Effector memory CD4-positive, alpha-beta T cell (primary cell): Measurements from ENCODE around the gene MOB2.

ENCODE experiments used
- DNase-seq, 3 donors: peaks; one replicate each; pipeline ENCODE4 v3.0.0-alpha.2; 2020
- H3K27ac ChIP-seq: 2 replicates; pipeline ENCODE4 v1.7.0; 2013; ENCODE audit warnings: mild to moderate bottlenecking, low read length, moderate library complexity; ENCODE audit not compliant: insufficient read depth, poor library complexity, severe bottlenecking
- H3K27me3 ChIP-seq: replicated peaks from 2 replicates; pipeline ENCODE4 v1.7.0; 2013; ENCODE audit warnings: mild to moderate bottlenecking, low read length; ENCODE audit not compliant: insufficient read depth, control insufficient read depth, poor library complexity, severe bottlenecking
- H3K36me3 ChIP-seq: 2 replicates; pipeline ENCODE4 v1.7.0; 2013; ENCODE audit warnings: mild to moderate bottlenecking, low read length, moderate library complexity; ENCODE audit not compliant: control insufficient read depth, insufficient read depth
- H3K4me1 ChIP-seq: 2 replicates; pipeline ENCODE4 v1.7.0; 2013; ENCODE audit warnings: low read length, mild to moderate bottlenecking; ENCODE audit not compliant: control insufficient read depth, insufficient read depth, poor library complexity, severe bottlenecking
- H3K4me3 ChIP-seq: 2 replicates; pipeline ENCODE4 v1.7.0; 2013; ENCODE audit warnings: low read length, low read depth, mild to moderate bottlenecking; ENCODE audit not compliant: insufficient read depth, poor library complexity, severe bottlenecking
- H3K9me3 ChIP-seq: 2 replicates; pipeline ENCODE4 v1.7.0; 2013; ENCODE audit warnings: mild to moderate bottlenecking, low read length, moderate library complexity; ENCODE audit not compliant: control insufficient read depth

Gene MOB2

DNA sequence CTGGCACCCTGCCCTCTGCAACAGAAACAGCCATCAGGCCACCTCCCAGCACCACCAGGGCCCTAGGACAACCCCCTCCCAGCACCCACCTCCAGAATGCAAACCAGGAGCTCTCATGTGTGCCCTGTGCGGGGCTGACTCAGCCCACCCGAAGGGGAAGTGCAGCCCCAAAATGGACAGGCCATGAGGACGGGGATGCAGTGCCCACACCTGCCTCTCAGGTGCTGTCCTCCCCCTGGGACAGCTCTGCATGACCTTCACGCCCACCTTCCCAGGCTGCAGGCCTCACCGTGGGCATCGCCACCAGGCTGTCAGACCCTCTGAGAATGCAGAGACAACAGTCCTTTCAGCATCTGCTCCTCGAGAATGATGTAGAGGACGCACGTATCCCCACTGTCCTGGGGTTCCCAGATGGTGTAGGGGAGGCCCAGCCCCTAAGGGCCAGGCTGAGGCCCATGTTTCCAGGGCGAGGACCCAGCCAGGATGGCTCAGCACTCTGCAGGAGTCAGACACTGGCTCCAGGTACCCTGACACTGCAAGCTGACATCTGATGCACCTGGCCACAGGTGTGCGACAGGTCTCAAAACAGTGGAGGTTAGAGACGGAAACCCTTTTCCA lies 13.5 kb downstream of the MOB2 start:
- Histone ChIP-seq H3K4me1 (no peaks in the 10 kb centered on the region), H3K36me3 (peaks cover 80% of the 10 kb centered on the region), H3K27ac (no peak overlapping the region), H3K27me3 (no peaks in the 10 kb centered on the region), H3K9me3 (no peaks in the 10 kb centered on the region), H3K4me3 (no peak overlapping the region)
- no peak for DNase-seq

DNA sequence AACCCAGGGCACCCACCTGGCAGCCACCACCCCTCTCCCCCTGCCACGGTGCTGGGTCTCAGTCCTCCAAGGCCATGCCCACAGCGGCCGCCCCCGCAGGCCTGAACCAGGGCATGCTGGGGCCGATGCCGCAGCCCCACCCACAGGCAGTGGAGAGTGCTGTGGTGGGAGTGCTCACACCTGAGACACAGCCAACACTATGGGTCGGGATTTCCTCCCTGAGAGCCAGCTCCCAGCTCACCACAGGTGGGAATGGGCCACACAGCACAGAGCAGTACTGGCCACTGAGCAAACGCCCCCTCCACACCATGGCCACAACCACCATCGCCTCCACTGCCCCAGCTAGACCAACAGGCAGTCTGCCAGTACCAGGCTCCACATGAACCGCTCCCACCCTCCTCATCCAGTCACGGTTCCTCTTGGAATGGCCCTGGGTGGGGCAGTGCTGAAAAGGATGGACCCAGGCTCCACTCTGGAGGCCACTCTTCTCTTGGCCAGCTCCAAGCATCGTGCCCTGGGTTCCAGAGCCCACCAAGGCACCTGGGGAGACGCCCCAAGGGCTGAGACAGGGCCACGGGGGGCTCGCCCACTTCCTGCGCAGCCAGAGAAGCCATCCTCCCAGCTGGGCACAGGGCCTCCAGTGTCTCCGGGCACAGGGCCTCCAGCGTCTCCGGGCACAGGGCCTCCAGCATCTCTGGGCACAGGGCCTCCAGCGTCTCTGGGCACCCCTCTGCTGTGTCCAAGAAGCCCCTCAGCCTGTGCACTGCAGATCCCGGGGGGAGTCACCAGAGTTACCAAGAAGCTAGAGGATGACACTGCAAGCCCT lies 14.2 kb downstream of the MOB2 start:
- Histone ChIP-seq H3K36me3 (peaks cover 73% of the 10 kb centered on the region), H3K4me1 (no peaks in the 10 kb centered on the region), H3K27ac (no peak overlapping the region), H3K9me3 (no peaks in the 10 kb centered on the region), H3K4me3 (no peak overlapping the region), H3K27me3 (no peaks in the 10 kb centered on the region)
- no peak for DNase-seq

DNA sequence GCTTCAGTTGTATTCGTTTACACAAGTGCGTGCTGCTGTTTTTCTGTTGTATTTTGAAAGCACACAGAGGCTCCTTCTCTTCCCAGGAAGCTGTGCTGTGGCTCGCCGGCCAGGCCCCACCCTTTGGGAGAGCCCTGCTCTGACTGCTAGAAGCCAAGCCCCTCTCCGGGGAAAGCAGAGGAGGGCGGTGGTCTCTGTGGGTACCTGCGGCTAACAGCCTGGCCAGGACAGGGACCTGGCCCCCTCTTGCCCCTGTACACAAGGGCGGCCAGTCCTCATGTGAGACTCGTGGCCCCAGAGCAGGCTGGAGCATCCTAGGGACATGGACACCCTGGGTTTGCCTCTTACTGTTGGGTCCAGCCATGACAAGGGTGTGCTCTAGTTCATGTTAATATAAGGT lies 14.8 kb downstream of the MOB2 start:
- H3K9me3 ChIP-seq, result no peaks in the 10 kb centered on the region
- no peaks in the 10 kb centered on the region for H3K4me1 ChIP-seq
- no peak overlapping the region for H3K4me3 ChIP-seq
- no peak for DNase-seq
- H3K36me3 ChIP-seq, result peaks cover 66% of the 10 kb centered on the region
- H3K27ac ChIP-seq, result no peak overlapping the region
- no peaks in the 10 kb centered on the region for H3K27me3 ChIP-seq

DNA sequence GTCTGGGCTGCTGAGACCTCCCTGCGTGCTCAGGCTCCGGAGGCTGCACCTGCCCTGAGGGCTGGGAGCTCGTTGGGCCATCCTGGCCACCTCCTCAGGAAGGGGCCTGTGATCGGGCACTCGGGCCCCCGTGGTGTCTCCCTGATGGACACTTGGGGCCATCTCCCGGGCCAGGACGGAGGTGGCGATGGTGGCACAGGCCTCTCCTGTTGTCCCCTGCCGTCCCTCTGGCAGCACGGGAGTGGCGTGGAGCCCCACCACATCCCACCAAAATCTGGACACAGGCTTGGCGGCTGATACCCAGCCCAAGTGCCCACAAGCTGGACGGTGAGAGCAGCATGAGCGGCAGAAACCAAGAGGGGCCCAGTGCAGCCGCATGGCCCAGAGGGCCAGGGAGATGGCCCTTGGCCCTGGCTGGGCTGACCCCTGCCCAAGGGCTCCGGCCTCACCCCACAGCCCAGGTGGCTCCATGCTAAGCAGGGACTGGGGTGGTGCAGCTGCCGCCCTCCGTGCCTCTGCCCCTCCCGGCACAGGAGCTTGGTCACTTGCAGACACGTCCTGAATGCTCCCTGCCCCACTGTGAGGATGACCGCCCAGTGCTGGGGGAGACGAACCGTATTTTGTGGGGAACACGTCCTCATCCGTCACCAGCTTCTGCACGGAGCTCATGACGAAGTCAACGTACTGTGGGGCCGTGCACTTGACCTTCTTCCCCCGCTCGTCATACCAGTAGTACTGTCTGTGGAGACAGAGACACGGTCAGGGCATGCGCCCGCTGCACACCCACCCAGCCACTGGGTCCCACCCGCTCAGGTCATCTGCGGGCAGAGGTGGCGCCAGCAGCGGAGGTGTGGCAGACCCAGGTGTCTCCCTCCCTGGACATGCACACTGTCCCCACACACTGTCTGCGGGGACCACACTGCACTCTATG lies 15.6 kb downstream of the MOB2 start:
- no peak for DNase-seq
- Histone ChIP-seq H3K27me3 (no peaks in the 10 kb centered on the region), H3K4me1 (no peaks in the 10 kb centered on the region), H3K36me3 (peaks cover 61% of the 10 kb centered on the region), H3K9me3 (no peaks in the 10 kb centered on the region), H3K27ac (no peak overlapping the region), H3K4me3 (no peak overlapping the region)

DNA sequence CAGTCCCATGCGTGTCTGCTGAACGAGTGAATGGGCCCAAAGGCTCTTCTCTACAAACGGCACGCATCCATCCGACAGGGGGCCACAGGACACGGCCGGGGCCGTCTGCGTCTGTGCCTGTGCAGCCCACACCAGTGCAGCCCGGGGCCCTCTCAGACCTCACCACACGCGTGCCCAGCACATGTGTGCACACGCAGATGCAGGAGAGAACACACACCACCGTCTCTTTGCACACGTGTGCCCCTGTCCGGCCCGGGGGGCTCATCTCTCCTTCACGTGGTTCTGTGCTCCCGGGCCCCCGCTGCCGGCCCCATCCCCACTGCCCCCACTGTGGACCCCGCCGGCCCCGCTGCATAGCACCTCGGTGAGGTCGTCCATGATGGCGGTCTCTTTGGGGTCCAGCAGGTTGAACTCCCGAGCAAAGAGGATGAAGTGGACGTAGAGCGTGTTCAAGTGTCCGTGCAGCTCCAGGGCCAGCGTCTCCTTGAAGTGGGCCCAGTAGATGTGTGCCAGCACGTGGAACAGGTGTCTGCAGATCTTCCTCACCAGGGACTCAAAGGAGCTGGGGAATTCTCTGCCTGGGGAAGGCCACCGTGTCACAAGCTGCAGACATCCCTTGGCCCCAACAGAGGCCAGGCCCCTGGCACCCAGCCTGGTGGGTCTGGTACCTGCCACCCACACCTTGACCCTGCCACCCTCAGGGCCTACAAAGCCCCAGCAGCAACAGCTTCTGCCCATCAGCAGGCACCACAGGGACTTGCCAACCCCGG lies 16.5 kb downstream of the MOB2 start:
- DNase-seq, result no peak
- Histone ChIP-seq H3K27ac (no peak overlapping the region), H3K4me3 (no peak overlapping the region), H3K4me1 (no peaks in the 10 kb centered on the region), H3K36me3 (peaks cover 54% of the 10 kb centered on the region), H3K27me3 (no peaks in the 10 kb centered on the region), H3K9me3 (no peaks in the 10 kb centered on the region)

DNA sequence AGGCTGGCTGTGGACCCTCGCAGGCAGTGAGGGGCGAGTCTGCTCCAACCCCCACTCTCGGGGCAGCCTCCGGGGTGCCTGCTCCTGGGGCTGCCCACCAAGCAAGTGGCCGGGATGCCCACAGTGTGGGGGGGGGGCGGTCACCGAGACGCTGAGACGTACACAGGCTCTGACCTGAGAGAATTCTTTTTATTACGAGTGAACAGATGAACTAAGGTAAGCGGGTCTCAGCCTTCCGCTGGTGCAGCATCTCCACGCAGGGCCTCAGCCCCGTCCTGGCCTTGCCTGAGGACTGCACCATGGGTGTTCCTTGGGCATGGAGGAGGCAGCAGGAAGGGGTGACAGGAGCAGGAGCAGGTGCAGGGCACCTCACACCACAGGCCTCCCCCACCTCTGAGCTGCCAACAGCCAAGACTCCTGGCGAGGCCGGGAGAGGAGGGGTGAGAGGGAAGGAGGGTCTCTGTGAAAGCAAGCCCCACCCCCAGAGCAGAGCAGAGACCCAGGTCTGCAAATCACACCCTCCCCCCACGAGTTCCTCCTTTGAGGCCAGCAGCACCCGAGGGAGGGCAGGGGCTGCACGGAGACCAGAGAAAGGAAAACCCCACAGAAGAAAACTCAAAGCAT lies 17.2 kb downstream of the MOB2 start:
- Histone ChIP-seq H3K36me3 (peaks cover 47% of the 10 kb centered on the region), H3K27me3 (no peaks in the 10 kb centered on the region), H3K9me3 (no peaks in the 10 kb centered on the region), H3K4me1 (no peaks in the 10 kb centered on the region), H3K27ac (no peak overlapping the region), H3K4me3 (no peak overlapping the region)
- no peak for DNase-seq

DNA sequence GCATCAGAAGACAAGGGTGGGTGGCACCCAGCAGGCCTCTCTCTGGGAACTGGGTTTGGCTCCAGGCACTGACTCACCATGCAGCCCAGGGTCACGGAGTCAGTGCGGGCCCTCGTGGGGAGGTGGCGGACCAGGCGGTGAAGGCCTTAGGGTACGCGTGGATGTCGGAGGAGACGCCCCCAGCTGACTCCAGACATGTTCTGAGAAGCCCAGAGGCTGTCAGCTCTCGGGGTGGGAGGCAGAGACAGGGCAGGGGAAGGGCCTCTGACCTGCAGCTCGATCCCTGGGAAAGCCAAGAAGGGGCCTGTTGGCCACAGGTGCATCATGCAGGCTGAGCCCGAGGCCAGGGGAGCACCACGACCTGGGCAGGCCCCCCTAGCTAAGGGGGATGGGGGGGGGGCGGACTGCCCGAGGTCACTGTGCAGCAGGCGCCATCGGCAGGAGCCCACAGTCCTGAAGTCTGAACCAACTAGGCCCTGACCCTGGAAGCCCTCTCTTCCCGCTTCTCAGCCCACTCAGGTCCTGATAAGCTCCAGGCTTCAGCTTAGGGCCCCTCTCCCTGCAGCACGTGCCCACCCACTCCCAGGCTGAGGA lies 18.0 kb downstream of the MOB2 start:
- Histone ChIP-seq H3K4me1 (no peaks in the 10 kb centered on the region), H3K9me3 (no peaks in the 10 kb centered on the region), H3K4me3 (no peak overlapping the region), H3K36me3 (peaks cover 39% of the 10 kb centered on the region), H3K27me3 (no peaks in the 10 kb centered on the region), H3K27ac (no peak overlapping the region)
- DNase-seq, result no peak

DNA sequence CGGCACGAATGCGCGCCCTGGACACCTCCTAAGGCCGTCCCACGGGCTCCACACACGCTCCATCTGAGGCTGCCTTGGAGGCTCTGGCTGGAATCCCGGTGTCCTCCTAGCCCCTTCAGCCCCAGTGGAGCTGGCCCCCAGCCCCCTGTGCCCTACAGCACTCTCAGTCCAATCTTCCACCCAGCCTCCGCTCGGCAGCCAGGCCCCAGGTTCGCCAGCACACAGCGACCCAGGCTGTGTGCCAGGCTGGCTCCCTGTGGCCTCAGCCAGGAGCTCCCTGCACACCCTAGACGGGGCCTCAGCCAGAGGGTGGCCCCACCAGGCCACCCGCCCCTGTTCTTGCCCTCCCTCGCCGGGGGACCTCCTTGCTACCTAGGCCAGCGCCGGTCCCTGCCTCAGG lies 18.6 kb downstream of the MOB2 start:
- Histone ChIP-seq H3K27me3 (no peaks in the 10 kb centered on the region), H3K36me3 (peaks cover 33% of the 10 kb centered on the region)

DNA sequence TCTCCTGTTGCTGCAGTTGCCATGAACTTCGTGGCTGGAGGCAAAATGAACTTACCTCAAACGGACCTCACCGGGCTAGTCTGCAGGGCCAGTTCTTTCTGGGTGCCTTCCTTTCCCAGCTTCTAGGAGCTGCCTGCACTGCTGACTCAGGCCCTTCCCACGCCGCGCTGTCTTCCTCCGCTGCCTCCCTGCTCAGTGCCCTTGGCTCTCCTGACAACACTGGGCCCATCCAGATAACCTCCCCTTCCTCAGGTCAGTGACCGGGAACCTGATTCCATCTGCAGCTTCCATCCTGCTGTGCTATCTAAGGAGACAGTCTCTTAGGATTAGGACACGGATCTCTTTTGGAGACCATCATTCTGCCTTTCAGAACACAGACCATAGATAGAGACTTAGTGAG lies 19.3 kb downstream of the MOB2 start:
- H3K4me1 ChIP-seq, result no peaks in the 10 kb centered on the region
- no peak overlapping the region for H3K4me3 ChIP-seq
- no peak overlapping the region for H3K27ac ChIP-seq
- no peaks in the 10 kb centered on the region for H3K27me3 ChIP-seq
- no peak for DNase-seq
- H3K36me3 ChIP-seq, result peaks cover 29% of the 10 kb centered on the region
- H3K9me3 ChIP-seq, result no peaks in the 10 kb centered on the region

More for the DNA sequence above, 18.6 kb downstream of the MOB2 start:
- Histone ChIP-seq H3K27ac (no peak overlapping the region), H3K4me3 (no peak overlapping the region), H3K4me1 (no peaks in the 10 kb centered on the region), H3K9me3 (no peaks in the 10 kb centered on the region)
- DNase-seq, result no peak
